Measurements from ENCODE around the gene CPT1A.

DNA sequence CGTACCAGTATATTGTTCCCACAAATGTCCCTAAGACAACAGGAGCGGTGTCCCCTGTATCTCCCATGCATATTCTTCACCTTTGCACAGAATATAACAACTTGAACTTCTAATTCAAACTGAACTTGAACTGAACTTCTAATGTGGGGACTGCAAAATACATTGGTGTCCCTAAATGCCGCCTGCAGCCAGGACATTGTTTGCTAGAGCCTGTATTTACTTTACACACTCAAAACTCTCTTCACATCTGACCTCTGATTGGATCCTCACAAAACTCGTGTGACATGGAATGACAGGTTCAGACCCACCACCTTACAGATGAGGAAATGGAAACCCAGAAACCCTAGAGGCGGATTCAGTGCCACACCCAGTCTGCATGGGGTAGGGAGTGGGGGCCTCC lies 6.4 kb downstream of the CPT1A start:
- TF ChIP-seq GATA2 (IDR thresholded peaks at IDR 0.05; ENCODE audit: low read depth, low read length): no peak
- no peak for TF ChIP-seq GATA3 (IDR thresholded peaks at IDR 0.05; ENCODE audit: low read depth, low read length)

All from SH-SY5Y (cell line).